Tibial artery (tissue), 4 donors: ENCODE results near the gene FAM50B.

Source experiments
- DNase-seq, 2 donors: peaks; one replicate each; pipeline ENCODE4 v3.0.0-alpha.2; 2019
- H3K27ac ChIP-seq, 2 donors: fragments of 200-600 bp; sonication (generic) in 1 of 2; 1 replicate in 1 of 2; 2 replicates in 1 of 2; pipeline ENCODE4 v1.5.1; 2018 to 2019; ENCODE audit warnings: mild to moderate bottlenecking in 1 of 2
- H3K27me3 ChIP-seq, 2 donors: fragments of 200-600 bp; sonication (generic) in 1 of 2; one replicate each; pipeline versions ENCODE4 v1.5.1 to v1.6.0; 2016 to 2019
- H3K36me3 ChIP-seq, 3 donors: fragments of 200-600 bp; sonication (generic) in 2 of 3; one replicate each; pipeline ENCODE4 v1.5.1; 2016 to 2019; ENCODE audit warnings: mild to moderate bottlenecking in 2 of 3
- H3K4me1 ChIP-seq, 4 donors: fragments of 200-600 bp; sonication (generic) in 2 of 4; 1 replicate in 3 of 4; 2 replicates in 1 of 4; pipeline ENCODE4 v1.5.1; 2016 to 2019
- H3K4me3 ChIP-seq, 2 donors: fragments of 200-600 bp; sonication (generic) in 1 of 2; 1 replicate in 1 of 2; 2 replicates in 1 of 2; pipeline ENCODE4 v1.5.1; 2018 to 2019; ENCODE audit warnings: mild to moderate bottlenecking in 2 of 2
- H3K9me3 ChIP-seq, 3 donors: fragments of 200-600 bp; sonication (generic) in 1 of 3; one replicate each; pipeline ENCODE4 v1.5.1; 2016 to 2019
- intact Hi-C: fragments of 100-400 bp; cut with DNase I; formaldehyde crosslinking; loops from one replicate; pipeline ENCODE4 v1.15.0; 2023; ENCODE audit warnings: low total_unique reads
- TF ChIP-seq, protein P1 (sequence below), 2 experiments: fragments of 200-600 bp in 1 of 2; fragments of 450-650 bp in 1 of 2; IDR thresholded peaks; one replicate each; pipeline ENCODE4 v1.5.1; 2017 to 2019; ENCODE audit warnings: antibody characterized with exemption in 2 of 2, mild to moderate bottlenecking in 1 of 2, moderate library complexity in 1 of 2

Gene FAM50B

DNA sequence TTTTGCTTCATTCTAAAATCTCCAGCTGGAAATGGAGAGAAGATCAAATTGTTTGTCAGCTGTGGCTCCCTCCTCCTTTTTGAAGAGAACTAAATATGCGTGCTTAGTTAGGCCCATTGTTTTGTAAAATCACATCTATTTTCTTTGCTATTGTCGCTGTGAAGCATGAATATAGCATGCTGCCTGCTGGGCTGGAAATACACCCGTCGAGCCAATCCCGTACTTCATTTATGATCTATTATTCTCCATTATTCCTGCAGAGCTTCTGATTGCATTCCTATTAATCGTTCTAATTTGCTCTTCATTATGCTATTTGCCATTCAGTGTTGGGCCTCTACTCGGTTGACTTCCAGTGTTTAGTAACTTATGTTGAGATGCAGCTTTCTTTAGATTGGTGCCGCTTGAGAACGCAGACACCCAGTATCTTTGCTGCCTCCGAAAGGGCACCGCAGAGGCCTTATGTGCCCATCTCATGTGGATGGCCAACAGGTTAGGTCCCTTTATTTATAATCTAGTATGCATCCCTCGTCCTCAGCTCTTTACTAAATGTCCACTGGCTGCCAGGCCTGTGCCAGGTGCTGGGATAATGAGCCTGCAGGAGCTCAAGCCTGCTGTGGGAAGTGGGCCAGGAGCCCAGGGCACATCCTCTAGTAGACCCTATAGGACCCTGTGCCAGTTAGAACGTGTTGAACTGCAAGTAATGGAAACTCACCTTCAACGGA lies 45.6 kb downstream of the FAM50B start:
- Histone ChIP-seq H3K4me1 (peaks cover 0 to 23% (median 4%) of the 10 kb centered on the region in 4 donors), H3K4me3 (no peak overlapping the region), H3K9me3 (no peaks in the 10 kb centered on the region), H3K36me3 (no peaks in the 10 kb centered on the region), H3K27me3 (no peaks in the 10 kb centered on the region), H3K27ac (no peak overlapping the region)
- TF ChIP-seq, protein P1, sequence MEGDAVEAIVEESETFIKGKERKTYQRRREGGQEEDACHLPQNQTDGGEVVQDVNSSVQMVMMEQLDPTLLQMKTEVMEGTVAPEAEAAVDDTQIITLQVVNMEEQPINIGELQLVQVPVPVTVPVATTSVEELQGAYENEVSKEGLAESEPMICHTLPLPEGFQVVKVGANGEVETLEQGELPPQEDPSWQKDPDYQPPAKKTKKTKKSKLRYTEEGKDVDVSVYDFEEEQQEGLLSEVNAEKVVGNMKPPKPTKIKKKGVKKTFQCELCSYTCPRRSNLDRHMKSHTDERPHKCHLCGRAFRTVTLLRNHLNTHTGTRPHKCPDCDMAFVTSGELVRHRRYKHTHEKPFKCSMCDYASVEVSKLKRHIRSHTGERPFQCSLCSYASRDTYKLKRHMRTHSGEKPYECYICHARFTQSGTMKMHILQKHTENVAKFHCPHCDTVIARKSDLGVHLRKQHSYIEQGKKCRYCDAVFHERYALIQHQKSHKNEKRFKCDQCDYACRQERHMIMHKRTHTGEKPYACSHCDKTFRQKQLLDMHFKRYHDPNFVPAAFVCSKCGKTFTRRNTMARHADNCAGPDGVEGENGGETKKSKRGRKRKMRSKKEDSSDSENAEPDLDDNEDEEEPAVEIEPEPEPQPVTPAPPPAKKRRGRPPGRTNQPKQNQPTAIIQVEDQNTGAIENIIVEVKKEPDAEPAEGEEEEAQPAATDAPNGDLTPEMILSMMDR (IDR thresholded peaks at IDR 0.05) = no peak
- DNase-seq = no peak
- intact Hi-C loops = no loop called here

DNA sequence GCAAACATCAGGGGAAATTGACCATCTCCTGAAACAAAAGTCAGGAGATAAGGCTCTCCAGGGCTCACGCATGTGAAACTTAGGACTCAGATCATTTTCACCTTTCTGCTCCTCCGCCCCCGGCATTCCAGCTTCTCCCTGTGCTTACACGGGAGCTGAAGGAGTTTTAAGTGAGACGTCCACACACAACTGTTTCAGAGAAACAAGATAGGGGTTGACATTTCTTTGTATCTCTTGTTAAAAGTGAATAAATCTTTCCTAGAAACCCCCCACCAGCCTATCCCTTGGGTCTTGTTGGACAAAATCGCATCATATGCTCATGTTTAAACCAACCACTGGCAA lies 46.1 kb downstream of the FAM50B start:
- Histone ChIP-seq H3K36me3 (no peaks in the 10 kb centered on the region), H3K27me3 (no peaks in the 10 kb centered on the region), H3K4me1 (peaks cover 0 to 23% (median 4%) of the 10 kb centered on the region in 4 donors), H3K4me3 (no peak overlapping the region), H3K9me3 (no peaks in the 10 kb centered on the region), H3K27ac (no peak overlapping the region)
- TF ChIP-seq, protein P1 (IDR thresholded peaks at IDR 0.05) = no peak
- no peak for DNase-seq
- intact Hi-C loops = no loop called here

DNA sequence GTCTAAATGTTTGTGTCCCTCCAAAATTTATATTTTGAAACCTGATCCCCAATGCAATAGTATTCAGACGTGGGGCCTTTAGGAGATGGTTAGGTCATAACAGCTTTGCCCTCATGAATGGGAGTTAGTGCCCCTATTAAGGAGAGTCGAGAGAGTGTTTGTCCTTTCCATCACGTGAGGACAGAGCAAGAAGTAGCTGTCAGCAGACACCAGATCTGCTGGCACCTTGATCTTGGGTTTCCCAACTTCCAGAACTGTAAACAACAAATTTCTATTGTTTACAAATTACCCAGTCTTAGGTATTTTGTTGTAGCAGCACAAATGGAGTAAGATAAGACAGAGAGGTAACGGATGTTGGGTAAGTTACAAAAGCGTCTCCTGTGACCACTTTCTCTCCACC lies 46.6 kb downstream of the FAM50B start:
- no peak for DNase-seq
- Histone ChIP-seq H3K4me3 (no peak overlapping the region), H3K4me1 (peaks cover 0 to 22% (median 4%) of the 10 kb centered on the region in 4 donors), H3K36me3 (no peaks in the 10 kb centered on the region), H3K9me3 (no peaks in the 10 kb centered on the region), H3K27me3 (no peaks in the 10 kb centered on the region), H3K27ac (no peak overlapping the region)
- intact Hi-C loops = no loop called here
- TF ChIP-seq, protein P1 (IDR thresholded peaks at IDR 0.05) = no peak

DNA sequence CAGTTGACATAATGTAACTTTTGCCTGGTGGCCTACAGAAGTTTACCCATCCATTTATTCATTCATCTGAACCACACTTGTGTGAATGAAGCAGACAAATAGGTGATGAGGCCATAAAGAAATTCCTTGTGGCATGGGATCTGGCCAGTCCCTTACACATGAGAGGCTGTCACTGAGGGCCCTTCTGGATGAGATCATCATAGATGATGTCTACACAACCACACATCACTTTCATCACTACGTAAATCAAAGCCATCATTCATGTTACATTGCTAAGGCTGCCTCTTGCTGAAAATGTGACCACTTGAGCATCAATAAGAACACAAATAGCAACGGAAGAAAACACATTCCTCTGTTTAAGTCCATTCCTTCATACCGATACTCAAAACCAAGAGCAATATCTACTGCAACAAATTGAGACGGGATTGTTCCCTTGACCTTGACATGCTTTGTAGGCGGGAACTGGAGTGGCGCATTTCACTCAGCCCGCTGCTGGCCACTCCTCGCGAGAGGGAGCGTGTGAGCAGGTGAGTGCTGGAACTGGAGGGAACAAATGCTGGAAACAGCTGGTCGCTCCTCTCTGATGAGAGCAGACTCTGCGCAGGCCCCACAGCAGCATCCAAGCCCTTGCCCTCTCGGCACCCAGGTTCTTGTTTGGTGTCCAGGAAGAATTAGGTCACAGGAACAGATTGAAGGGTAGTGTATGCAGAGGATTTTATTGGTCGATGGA lies 49.3 kb downstream of the FAM50B start:
- H3K27me3 ChIP-seq = no peaks in the 10 kb centered on the region
- H3K36me3 ChIP-seq = no peaks in the 10 kb centered on the region
- H3K4me3 ChIP-seq = no peak overlapping the region
- intact Hi-C loops = no loop called here
- no peaks in the 10 kb centered on the region for H3K9me3 ChIP-seq
- no peak for DNase-seq
- TF ChIP-seq, protein P1 (IDR thresholded peaks at IDR 0.05) = no peak
- peaks cover 0 to 13% (median 8%) of the 10 kb centered on the region in 4 donors for H3K4me1 ChIP-seq
- no peak overlapping the region for H3K27ac ChIP-seq

DNA sequence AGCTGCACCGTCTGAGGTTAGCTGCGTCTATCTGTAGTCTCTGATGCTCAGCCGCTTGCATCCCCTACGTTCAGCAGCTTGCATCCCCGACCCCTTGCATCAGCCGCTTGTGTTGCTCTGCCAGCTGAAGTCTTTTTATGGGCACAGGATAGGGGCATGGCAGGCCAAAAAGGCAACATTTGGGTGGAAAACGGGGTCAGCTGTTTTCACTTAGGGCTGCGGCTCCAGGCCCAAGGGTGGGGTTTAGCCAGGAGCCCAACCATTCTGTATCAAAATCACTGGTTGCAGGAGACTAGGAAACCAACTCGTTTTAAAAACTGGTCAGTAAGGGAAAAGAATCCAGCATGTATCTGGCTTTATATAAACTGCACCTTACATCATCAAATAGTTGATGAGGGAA lies 49.9 kb downstream of the FAM50B start:
- Histone ChIP-seq H3K9me3 (no peaks in the 10 kb centered on the region), H3K4me1 (peaks cover 0 to 17% (median 9%) of the 10 kb centered on the region in 4 donors), H3K27me3 (no peaks in the 10 kb centered on the region), H3K27ac (no peak overlapping the region), H3K4me3 (no peak overlapping the region), H3K36me3 (no peaks in the 10 kb centered on the region)
- no peak for DNase-seq
- intact Hi-C loops = no loop called here
- TF ChIP-seq, protein P1 (IDR thresholded peaks at IDR 0.05) = no peak
